Calu3 (cell line): ENCODE measurements around the gene POLN. TPM values are rescaled to one million over a fixed set of nuclear protein-coding genes. Genes with fewer than 3 reads are reported as not detected.

Experiments used
- BruUV-seq: library from RNA; stranded (reverse); fragments of 400-500 nt; replicated peaks from 2 replicates; lab custom pipeline; 2021; lab: Mats Ljungman, UMichigan
- CTCF ChIA-PET: fragments of 300-600 bp; sonication (Branson Sonifier 250); formaldehyde crosslinking; loops from one replicate; lab custom pipeline; 2022; ENCODE audit warnings: antibody characterized with exemption; lab: Charles Lee
- DNase-seq: peaks from one replicate; pipeline ENCODE4 v3.0.0; 2022
- H3K27ac Mint-ChIP-seq: one replicate; pipeline ENCODE4 v1.8.0; 2022; ENCODE audit warnings: mixed read lengths; ENCODE audit not compliant: unreplicated experiment
- H3K27me3 Mint-ChIP-seq: one replicate; pipeline ENCODE4 v1.8.0; 2022; ENCODE audit warnings: mixed read lengths; ENCODE audit not compliant: unreplicated experiment
- H3K36me3 Mint-ChIP-seq: one replicate; pipeline ENCODE4 v1.8.0; 2022; ENCODE audit warnings: mild to moderate bottlenecking, moderate library complexity, mixed read lengths; ENCODE audit not compliant: insufficient read depth, unreplicated experiment
- H3K4me1 Mint-ChIP-seq: one replicate; pipeline ENCODE4 v1.8.0; 2022; ENCODE audit warnings: mild to moderate bottlenecking, low read depth, mixed read lengths; ENCODE audit not compliant: unreplicated experiment
- H3K4me3 Mint-ChIP-seq: one replicate; pipeline ENCODE4 v1.8.0; 2022; ENCODE audit warnings: mild to moderate bottlenecking, low read depth, moderate library complexity, mixed read lengths; ENCODE audit not compliant: unreplicated experiment
- H3K9me3 Mint-ChIP-seq: one replicate; pipeline ENCODE4 v1.8.0; 2022; ENCODE audit warnings: low read depth, mixed read lengths; ENCODE audit not compliant: unreplicated experiment
- intact Hi-C: fragments of 100-400 bp; cut with micrococcal nuclease; formaldehyde crosslinking; loops from one replicate; pipeline ENCODE4 v1.10.0; 2022; ENCODE audit not compliant: unreplicated experiment
- total RNA-seq: library from RNA; stranded (reverse); gene quantifications from 2 replicates; pipeline ENCODE4 v1.2.3, GENCODE V29; 2022
- TF ChIP-seq, protein P1 (sequence below): fragments of 200-600 bp; IDR thresholded peaks from one replicate; pipeline ENCODE4 v1.8.0; 2022; ENCODE audit warnings: antibody characterized with exemption; ENCODE audit not compliant: unreplicated experiment

POLN gene
- total RNA-seq, 1 experiment from 2014 or later, result 4.1 TPM

DNA sequence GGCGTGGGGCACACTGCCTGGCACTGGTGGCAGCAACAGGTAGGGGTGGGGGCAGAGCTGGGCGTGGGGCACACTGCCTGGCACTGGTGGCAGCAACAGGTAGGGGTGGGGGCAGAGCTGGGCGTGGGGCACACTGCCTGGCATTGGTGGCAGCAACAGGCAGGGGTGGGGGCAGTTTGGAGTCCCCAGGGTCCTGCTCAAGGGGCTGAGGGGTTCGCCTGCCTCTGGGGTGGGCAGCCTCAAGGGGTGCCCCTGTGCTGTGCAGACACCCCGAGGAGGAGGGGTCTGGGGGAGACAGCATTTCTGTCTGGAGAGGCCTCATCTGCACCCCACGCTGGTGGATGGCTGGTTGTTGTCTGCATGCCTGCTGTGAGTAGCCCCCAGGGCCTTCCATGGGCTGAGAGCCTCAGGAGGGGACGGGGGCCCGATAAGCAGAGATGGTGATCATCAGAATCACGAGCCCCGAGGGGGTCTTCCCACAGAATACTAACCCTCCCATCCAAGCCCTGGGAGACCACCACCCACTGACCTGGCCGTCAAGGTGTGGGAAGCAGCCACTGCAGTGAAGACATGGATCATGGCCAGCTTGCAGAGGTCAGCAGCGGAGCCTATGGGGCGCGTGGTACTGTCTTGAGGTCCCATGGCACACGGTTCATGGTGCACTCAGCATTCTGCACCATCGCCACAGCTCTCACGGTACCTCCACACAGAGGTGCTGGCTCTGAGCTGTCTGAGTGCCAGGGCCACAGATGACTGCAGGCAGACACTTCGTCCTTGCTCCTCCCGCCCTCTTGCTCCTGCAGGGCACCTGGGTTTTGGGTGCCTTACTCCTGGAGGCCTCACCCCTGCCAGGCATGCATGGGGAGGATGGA is 161.3 kb downstream of the POLN start:
- no peaks in the 10 kb centered on the region for H3K4me1 Mint-ChIP-seq
- BruUV-seq, result no TSS peak
- TF ChIP-seq, protein P1, sequence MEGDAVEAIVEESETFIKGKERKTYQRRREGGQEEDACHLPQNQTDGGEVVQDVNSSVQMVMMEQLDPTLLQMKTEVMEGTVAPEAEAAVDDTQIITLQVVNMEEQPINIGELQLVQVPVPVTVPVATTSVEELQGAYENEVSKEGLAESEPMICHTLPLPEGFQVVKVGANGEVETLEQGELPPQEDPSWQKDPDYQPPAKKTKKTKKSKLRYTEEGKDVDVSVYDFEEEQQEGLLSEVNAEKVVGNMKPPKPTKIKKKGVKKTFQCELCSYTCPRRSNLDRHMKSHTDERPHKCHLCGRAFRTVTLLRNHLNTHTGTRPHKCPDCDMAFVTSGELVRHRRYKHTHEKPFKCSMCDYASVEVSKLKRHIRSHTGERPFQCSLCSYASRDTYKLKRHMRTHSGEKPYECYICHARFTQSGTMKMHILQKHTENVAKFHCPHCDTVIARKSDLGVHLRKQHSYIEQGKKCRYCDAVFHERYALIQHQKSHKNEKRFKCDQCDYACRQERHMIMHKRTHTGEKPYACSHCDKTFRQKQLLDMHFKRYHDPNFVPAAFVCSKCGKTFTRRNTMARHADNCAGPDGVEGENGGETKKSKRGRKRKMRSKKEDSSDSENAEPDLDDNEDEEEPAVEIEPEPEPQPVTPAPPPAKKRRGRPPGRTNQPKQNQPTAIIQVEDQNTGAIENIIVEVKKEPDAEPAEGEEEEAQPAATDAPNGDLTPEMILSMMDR, result no peak
- no peak for DNase-seq
- peaks cover 5% of the 10 kb centered on the region for H3K36me3 Mint-ChIP-seq
- intact Hi-C loops, result no loop called here
- peaks cover 23% of the 10 kb centered on the region for H3K27me3 Mint-ChIP-seq
- no peak overlapping the region for H3K4me3 Mint-ChIP-seq
- no peaks in the 10 kb centered on the region for H3K9me3 Mint-ChIP-seq
- H3K27ac Mint-ChIP-seq, result no peak overlapping the region
- CTCF ChIA-PET, result interaction anchor here (0.7 kb wide), 1 partner anchor 62 kb away, joined by 3 read pairs; no protein-coding TSS in a partner anchor

DNA sequence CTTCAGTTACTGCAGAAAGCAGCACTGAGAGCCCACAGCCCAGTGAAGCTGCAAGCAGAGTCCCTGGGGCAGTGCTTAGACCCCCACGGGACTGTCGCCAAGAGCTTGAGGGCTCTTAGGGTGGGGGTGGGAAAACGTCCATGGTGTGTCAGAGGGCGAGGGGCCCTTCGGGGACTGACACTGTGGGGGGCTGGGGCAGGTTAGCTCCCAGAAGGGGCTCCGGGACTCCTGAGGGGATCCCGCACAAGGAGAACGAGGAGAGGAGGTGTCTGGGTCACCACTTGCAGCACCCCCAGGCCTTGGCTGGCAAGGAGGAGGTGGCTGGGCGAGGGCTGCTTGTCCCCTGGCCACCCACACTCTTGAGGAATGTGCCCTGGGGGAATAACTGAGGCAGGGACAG is 162.0 kb downstream of the POLN start:
- H3K4me1 Mint-ChIP-seq, result no peaks in the 10 kb centered on the region
- BruUV-seq, result no TSS peak
- intact Hi-C loops, result no loop called here
- H3K27ac Mint-ChIP-seq, result no peak overlapping the region
- peaks cover 5% of the 10 kb centered on the region for H3K36me3 Mint-ChIP-seq
- H3K4me3 Mint-ChIP-seq, result no peak overlapping the region
- H3K27me3 Mint-ChIP-seq, result peaks cover 23% of the 10 kb centered on the region
- CTCF ChIA-PET, result interaction anchor here (0.7 kb wide), 1 partner anchor 61 kb away, joined by 3 read pairs; no protein-coding TSS in a partner anchor
- no peak for DNase-seq
- H3K9me3 Mint-ChIP-seq, result no peaks in the 10 kb centered on the region
- TF ChIP-seq, protein P1, result no peak

DNA sequence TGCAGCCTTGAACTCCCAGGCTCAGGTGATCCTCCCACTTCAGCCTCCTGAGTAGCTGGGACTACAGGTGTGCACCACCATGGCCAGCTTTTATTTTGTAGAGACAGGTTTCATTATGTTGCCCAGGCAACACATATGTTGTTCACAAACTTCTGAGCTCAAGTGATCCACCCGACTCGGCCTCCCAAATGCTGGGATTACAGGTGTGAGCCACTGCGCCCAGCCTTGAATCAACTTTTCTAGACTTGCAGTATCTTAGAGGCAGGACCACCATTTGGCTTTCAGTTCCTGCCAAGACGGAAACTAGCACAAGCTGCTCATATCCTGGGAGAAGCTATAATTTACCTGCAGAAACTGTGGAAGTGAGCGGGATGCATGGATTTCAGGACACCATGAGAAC is 162.9 kb downstream of the POLN start:
- Mint-ChIP-seq H3K4me1 (no peaks in the 10 kb centered on the region), H3K9me3 (no peaks in the 10 kb centered on the region), H3K36me3 (peaks cover 5% of the 10 kb centered on the region), H3K27ac (no peak overlapping the region), H3K27me3 (peaks cover 15% of the 10 kb centered on the region), H3K4me3 (no peak overlapping the region)
- no peak for DNase-seq
- intact Hi-C loops, result no loop called here
- BruUV-seq, result no TSS peak
- TF ChIP-seq, protein P1, result no peak
- CTCF ChIA-PET, result no interaction called here

DNA sequence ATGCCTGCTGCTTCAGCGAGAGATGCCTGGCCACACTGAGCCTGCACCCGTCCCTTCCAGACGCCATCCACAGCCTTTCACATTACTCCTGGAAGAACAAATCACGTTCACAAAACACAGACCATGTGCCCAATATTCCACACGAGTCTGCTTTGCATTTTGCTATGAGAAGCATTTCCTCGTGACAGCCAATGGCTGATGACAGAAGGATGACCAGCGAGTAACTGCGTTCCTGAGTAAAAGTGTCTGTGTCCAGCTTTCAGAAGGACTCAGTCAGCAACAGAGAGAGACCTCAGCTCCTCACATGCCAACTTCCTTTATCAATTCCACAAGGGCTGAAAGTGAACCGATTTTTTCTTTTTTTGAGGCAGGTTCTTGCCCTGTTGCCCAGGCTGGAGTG is 163.3 kb downstream of the POLN start:
- intact Hi-C loops, result no loop called here
- no peak for DNase-seq
- Mint-ChIP-seq H3K27me3 (peaks cover 11% of the 10 kb centered on the region), H3K27ac (no peak overlapping the region), H3K36me3 (peaks cover 5% of the 10 kb centered on the region), H3K9me3 (no peaks in the 10 kb centered on the region), H3K4me1 (no peaks in the 10 kb centered on the region), H3K4me3 (no peak overlapping the region)
- CTCF ChIA-PET, result no interaction called here
- BruUV-seq, result no TSS peak
- TF ChIP-seq, protein P1, result no peak
